Amniotic epithelial cell (primary cell): ENCODE results near the gene DIP2A.
"Not testable (repeated sequence)": the region's sequence is repeated elsewhere in the genome, so short reads cannot be mapped to it uniquely, and the experiment has no call there.

Experiments
- DNase-seq: peaks from one replicate; pipeline ENCODE4 v3.0.0-alpha.2; 2010; ENCODE audit warnings: low read depth

DIP2A gene

GRCh38 chr21:46426313-46427046, 32.2 kb upstream of the DIP2A start:
- DNase-seq, result no peak

- DNase-seq, result no peak
Observed at GRCh38 chr21:46427516-46427915, 31.2 kb upstream of the DIP2A start.

GRCh38 chr21:46428286-46428685, 30.4 kb upstream of the DIP2A start:
- DNase-seq, result no peak

GRCh38 chr21:46428987-46429710, 29.5 kb upstream of the DIP2A start:
- no peak for DNase-seq

GRCh38 chr21:46429754-46430681, 28.7 kb upstream of the DIP2A start:
- no peak for DNase-seq

DNA sequence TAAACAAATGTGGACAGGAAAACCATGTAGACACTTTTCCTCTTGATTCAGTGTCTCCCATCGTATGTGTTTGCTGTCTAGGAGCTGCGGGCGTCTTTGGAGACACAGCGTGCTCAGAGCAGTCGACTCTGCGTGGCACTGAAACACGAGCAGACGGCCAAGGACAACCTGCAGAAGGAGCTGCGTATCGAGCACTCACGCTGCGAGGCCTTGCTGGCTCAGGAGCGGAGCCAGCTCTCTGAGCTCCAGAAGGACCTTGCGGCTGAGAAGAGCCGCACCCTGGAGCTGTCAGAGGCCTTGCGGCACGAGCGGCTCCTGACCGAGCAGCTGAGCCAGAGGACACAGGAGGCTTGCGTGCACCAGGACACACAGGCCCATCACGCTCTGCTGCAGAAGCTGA, 27.2 kb upstream of the DIP2A start:
- no peak for DNase-seq

GRCh38 chr21:46431884-46432488, 26.7 kb upstream of the DIP2A start:
- no peak for DNase-seq

DNA sequence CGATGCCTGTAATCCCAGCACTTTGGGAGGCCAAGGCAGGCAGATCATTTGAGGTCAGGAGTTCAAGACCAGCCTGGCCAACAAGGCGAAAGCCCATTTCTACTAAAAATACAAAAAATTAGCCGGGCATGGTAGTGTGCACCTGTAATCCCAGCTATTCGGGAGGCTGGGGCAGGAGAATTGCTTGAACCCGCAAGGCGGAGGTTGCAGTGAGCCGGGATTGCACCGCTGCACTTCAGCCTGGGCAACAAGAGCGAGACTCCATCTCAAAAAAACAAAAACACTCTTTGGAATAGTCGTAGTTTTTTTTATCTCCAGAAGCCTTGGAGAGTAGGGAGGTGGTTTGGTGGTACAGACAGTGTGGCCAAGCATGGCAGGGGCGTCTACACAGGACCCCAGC, 25.6 kb upstream of the DIP2A start:
- DNase-seq, result not testable (repeated sequence)

DNA sequence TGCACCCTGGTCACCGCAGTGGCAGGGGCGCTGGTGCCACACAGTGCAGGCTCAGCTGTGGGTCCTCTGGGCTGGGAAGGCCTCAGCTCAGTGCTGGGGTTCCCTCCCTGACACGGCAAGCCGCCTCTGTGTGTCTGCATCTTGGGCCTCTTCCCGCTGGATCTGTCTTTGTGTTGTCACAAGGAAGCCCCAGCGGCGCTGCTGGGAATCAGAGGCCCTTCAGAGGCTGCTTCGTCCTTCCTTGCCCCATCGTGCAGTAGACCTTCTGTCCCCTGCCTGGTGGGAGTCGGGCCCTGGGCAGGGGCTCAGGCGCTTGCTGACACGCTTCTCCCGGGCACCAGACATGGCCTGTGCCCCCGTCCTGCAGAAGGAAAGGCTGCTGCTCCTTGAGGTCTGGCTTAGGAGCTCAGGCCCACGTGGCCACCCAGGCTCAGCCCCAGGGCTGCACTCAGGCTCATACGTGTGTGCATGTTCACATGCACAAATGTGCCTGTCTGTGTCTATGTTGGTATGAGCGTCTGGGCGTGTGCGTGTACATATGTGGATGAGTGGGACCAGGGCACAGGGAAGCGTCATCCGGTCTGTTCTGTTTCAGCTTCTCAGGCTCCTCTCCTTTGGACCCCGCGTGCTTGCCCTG, 24.3 kb upstream of the DIP2A start:
- no peak for DNase-seq

DNA sequence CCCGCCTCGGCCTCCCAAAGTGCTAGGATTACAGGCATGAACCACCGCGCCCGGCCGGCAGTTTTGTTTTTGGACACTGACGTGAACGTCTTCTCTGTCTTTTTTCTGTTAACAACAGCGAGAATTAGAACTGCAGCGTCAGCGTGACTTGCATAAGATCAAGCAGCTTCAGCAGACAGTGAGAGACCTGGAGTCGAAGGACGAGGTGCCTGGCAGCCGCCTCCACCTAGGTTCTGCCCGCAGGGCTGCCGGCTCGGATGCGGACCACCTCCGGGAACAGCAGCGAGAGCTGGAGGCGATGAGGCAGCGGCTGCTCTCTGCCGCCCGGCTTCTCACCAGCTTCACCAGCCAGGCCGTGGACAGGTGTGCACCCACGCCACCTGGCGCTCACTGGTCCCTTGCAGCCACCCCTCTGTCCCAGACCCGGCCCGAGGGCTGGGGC, 22.9 kb upstream of the DIP2A start:
- no peak for DNase-seq

DNA sequence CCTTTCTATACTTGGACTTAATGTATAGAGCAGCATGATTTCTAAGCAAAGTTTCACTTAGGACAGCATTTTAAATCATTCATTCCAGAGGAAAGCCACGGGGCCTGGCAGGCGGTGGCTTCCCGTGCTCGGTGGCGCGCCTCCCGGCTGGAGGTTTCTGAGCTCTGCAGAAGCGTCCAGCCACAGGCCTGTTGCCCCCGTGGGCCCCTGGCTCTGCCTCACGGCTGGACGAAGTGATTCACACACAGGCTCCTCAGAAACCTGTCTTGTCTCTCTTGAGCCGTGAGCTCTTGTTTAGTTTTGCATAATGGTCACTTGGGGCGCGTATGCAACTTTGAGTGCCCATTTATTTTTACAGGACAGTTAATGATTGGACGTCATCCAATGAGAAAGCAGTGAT, 22.1 kb upstream of the DIP2A start:
- no peak for DNase-seq

- no peak for DNase-seq
Observed at GRCh38 chr21:46437096-46437498, 21.6 kb upstream of the DIP2A start.

GRCh38 chr21:46437511-46437910, 21.2 kb upstream of the DIP2A start:
- DNase-seq, result no peak

- no peak for DNase-seq
Observed at GRCh38 chr21:46438241-46438640, 20.4 kb upstream of the DIP2A start.

GRCh38 chr21:46439906-46440305, 18.8 kb upstream of the DIP2A start:
- no peak for DNase-seq

GRCh38 chr21:46441331-46441730, 17.4 kb upstream of the DIP2A start:
- no peak for DNase-seq

- DNase-seq, result no peak
Observed at GRCh38 chr21:46441961-46442498, 16.7 kb upstream of the DIP2A start.

DNA sequence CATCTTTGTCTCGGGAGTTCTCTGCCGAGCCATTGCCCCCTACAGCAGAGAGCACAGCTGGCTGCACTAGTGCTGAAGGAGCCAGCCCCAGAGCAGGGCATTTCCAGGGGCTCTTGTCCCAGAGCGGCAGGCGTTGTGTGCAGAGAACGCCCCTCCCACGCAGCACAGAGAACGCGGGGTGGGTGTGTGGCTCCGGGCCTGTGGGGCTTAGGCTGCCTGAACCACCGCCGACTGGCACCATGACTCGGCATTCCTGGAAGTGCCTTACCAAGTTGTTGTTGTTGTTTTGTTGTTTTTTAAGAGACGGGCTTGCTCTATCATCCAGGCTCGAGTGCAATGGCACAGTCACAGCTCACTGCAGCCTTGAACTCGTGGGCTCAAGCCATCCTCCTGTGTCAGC, 15.8 kb upstream of the DIP2A start:
- DNase-seq, result no peak

DNA sequence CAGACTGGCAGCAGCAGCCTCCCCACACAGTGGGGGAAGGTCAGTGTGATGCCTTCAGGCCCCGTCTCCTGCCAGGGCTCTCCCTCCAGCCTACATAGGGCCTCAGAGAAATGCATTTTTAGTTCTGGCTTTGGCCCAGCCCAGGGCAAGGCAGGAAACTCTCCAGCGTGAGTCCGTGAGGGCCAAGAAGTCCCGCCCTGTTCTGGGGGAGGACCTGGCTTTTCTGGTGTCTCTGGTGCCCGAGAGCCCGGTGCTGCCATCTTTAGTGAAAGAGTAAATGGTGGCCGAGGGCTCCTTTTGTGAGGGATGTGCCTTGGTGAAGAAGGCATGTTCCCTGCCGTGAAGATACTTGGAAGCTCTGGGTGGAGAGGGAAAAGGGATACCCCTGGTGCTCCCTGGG, 14.8 kb upstream of the DIP2A start:
- DNase-seq, result no peak

- no peak for DNase-seq
Observed at GRCh38 chr21:46448108-46448507, 10.6 kb upstream of the DIP2A start.

DNA sequence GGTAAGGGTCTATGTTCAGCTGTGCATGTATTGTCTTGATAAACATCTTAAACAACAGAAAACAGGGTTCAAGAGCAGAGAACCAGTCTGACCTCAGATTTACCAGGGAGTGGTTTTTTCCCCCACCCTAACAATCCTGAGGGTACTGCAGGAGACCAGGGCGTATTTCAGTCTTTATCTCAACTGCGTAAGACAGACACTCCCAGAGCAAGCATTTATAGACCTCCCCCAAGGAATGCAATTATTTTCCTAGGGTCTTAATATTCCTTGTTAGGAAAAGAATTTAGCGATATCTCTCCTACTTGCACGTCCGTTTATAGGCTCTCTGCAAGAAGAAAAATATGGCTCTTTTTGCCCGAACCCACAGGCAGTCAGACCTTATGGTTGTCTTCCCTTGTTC, 9.8 kb upstream of the DIP2A start:
- DNase-seq, result peak; percentile 9
